PFSK-1 (cell line): ENCODE data around the gene PLEKHA6.

Experiments
- FOXP2 ChIP-seq: optimal IDR thresholded peaks from 2 replicates; pipeline ENCODE3; 2011; ENCODE audit warnings: borderline replicate concordance, control low read depth, inconsistent platforms; ENCODE audit not compliant: insufficient read depth; ENCODE audit errors: extremely low read length, extremely low read depth
- POLR2AphosphoS5 ChIP-seq: IDR thresholded peaks from 2 replicates; pipeline ENCODE4 v1.6.1; 2012; ENCODE audit warnings: low read depth, mild to moderate bottlenecking, control low read depth, low read length, moderate library complexity
- REST ChIP-seq, 2 experiments: IDR thresholded peaks; 2 replicates each; pipeline versions ENCODE4 v1.6.1 to v1.8.0; 2011 to 2012; ENCODE audit warnings: low read depth in 2 of 2, low read length in 2 of 2, control low read depth in 1 of 2, inconsistent platforms in 1 of 2, mild to moderate bottlenecking in 1 of 2, moderate library complexity in 1 of 2; ENCODE audit not compliant: insufficient read depth in 1 of 2
- SIN3A ChIP-seq: IDR thresholded peaks from 2 replicates; pipeline ENCODE4 v1.6.1; 2012; ENCODE audit warnings: mild to moderate bottlenecking, low read length, moderate library complexity, borderline replicate concordance; ENCODE audit not compliant: insufficient read depth
- TAF1 ChIP-seq: IDR thresholded peaks from 2 replicates; pipeline ENCODE4 v1.6.1; 2012; ENCODE audit warnings: low read length, control low read depth, borderline replicate concordance; ENCODE audit not compliant: insufficient read depth

PLEKHA6 gene

GRCh38 chr1:204385727-204386126, 26.0 kb upstream of the PLEKHA6 start:
- TF ChIP-seq TAF1 (no peak), REST (IDR thresholded peaks at IDR 0.05; ENCODE audit: insufficient read depth in 1 of 2, low read depth in 2 of 2, low read length in 2 of 2) (no peak), POLR2AphosphoS5 (no peak)

DNA sequence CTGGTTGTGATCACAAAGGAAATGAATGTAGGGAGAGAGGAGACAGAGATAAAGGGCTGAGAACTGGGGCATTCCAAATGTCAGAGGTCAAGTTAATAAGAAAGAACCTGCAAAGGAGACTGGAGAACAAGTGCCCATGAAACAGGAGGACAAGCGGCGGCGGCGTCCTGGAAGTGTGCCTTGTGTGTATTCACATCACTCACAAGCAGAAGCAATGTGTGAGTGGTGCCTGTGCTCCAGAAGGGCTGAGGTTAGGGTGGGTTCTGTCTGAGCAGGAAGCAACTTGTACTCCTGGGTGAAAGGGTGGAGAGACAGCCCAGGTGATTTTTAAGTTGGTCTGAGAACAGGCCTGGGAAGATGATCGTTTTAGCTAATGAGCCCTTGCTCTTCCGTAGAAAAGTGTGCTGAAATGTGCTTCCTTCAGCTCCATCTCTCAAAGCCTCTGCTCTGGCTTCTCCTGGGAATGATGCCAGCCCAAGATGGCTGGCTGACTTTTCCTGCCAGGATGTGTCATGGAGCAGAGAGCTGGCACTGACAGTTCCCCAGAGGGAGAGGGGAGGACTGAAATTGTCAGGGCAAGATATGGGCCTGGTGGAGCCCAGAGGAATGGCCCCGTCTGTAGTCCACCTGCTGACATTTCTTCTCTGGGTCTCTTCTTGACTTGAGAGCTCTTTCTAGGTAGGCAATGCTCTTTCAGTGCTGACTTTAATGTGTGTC, 25.1 kb upstream of the PLEKHA6 start:
- TF ChIP-seq FOXP2, result no peak
- TF ChIP-seq SIN3A, result no peak
- no peak for TF ChIP-seq REST (IDR thresholded peaks at IDR 0.05; ENCODE audit: insufficient read depth in 1 of 2, low read depth in 2 of 2, low read length in 2 of 2)
- TF ChIP-seq POLR2AphosphoS5, result no peak
- TF ChIP-seq TAF1, result no peak

- TF ChIP-seq POLR2AphosphoS5 (no peak), SIN3A (no peak), FOXP2 (no peak), TAF1 (no peak), REST (IDR thresholded peaks at IDR 0.05; ENCODE audit: insufficient read depth in 1 of 2, low read depth in 2 of 2, low read length in 2 of 2) (no peak)
These were observed 23.6 kb upstream of the PLEKHA6 start for GRCh38 chr1:204383163-204383904.

DNA sequence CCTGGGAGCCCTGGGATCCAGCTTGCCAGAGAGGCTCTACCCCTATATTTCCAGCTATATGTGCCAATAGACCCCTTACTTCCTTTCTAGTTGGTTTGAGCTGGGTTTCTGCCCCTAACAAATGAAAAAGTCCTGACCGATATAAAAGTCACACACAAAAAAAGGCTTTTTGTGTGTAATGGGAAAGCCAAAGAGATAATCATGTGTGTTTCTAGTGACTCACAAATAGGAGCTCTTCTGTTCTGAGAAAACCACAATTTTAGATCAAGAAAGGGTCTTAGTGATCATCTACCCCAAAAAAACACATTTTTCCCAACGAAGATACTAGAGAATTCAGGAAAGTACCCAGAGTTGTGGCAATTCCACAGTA, 23.0 kb upstream of the PLEKHA6 start:
- TF ChIP-seq FOXP2 (no peak), REST (IDR thresholded peaks at IDR 0.05; ENCODE audit: insufficient read depth in 1 of 2, low read depth in 2 of 2, low read length in 2 of 2) (no peak), TAF1 (no peak), POLR2AphosphoS5 (no peak), SIN3A (no peak)

DNA sequence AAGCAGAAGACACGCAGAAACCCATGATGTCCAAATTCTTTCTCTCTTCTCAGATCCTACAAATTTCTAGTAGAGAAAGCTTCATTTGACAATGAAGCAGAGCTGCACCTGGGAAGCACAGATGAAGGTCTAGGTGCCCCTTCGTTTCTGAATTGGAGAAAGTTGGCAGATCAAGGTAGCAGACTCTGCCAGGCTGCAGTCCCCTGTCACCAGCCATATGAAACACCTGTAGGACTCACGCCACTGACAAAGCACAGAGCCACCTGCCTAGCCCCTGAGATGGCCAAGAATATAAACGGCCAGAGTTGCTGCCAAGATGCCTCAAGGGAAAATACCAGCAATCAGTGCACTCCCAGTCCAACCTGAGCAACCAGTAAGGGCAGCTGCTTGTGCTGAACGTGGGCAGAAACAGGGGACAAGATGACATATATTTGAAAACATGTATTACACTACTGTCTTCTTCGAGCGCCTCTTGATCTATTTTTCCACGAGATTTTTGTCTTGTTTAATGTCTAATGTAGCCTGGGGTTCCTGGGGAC, 20.6 kb upstream of the PLEKHA6 start:
- TF ChIP-seq SIN3A (no peak), POLR2AphosphoS5 (no peak), REST (IDR thresholded peaks at IDR 0.05; ENCODE audit: insufficient read depth in 1 of 2, low read depth in 2 of 2, low read length in 2 of 2) (no peak), FOXP2 (no peak), TAF1 (no peak)
